NCI-H2196 treated with DMSO at 0.1 percent for 48 hours (cell line): ENCODE results near the gene ZBTB16.
"Not testable (repeated sequence)": the region's sequence is repeated elsewhere in the genome, so short reads cannot be mapped to it uniquely, and the experiment has no call there.

Source experiments
- DNase-seq: peaks from one replicate; lab custom pipeline; 2025; ENCODE audit not compliant: unreplicated experiment; lab: John Stamatoyannopoulos, UW

The ZBTB16 gene

DNA sequence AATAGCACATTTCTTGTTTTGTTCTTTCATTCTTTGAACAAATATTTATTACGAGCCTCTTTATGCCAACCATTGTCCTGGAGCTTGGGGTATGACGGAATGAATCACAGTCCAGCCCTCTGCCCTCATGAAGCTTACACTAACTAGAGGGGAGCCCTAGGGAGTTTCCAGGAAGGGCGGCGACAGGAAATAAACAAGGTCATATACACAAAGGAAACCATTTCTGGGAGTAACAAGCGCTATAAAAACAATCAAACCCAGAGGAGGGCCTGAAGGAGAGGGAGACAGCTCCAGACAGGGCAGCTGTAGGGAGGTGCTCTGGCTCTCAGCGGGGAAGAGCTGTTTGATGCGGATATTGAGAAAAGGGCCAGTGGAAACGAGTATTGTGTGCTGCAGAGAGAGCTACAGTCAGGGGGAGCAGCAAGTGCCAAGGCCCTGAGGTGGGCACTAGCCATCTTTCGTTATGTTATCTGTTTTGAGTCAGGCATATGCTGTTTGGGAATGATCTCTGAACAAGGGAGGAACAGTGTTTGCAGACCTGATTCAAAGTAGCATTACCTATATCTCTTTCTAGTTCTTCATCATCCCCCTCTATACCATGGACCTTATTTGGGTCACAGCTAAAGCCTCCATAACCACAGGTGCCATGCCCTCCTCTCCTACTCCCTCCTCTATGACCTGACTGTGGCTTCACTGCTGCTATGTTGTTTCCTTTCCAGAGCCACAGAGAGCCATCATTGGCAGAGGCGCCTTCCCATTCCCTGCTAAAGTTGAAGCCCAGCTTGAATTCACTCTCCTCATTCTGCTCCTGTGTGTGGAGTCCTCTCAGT lies 15.3 kb upstream of the ZBTB16 start:
- no peak for DNase-seq

DNA sequence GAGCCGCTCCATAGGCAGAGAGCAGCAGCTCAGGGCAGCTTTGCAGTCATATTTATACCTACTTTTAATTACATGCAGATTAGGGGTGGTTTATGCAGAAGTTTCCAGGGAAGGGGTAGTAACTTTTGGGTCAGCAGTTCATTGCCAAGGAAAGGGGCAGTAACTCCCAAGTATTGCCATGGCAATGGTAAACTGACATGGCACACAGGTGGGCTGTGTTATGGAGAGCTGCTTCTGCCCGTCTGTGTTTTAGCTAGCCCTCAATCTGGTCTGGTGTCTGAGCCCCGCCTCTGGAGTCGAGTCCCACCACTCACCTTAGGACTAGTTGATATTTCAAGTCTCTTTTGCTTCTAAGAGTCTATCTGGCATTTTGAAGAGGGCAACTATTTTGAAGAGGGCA lies 12.2 kb upstream of the ZBTB16 start:
- DNase-seq = no peak

DNA sequence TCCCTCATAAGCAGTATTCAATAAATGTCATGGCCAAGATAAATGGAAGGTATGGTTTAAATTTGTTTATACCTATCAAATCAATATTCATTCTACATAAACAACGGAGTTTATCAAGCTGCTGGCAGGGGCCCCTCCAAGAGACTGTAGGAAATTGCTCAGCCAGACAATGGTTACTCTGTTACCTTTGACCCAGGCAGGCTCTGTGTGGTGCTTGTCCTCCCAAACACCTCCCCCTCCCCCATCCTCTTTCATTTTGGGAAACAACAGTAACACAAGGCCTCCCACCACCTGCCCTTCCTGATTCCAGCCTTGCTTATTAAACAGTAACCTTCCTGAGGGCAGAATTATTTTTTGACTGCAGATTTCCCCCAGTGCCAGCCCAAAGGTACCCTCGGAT lies 10.5 kb upstream of the ZBTB16 start:
- DNase-seq = no peak

DNA sequence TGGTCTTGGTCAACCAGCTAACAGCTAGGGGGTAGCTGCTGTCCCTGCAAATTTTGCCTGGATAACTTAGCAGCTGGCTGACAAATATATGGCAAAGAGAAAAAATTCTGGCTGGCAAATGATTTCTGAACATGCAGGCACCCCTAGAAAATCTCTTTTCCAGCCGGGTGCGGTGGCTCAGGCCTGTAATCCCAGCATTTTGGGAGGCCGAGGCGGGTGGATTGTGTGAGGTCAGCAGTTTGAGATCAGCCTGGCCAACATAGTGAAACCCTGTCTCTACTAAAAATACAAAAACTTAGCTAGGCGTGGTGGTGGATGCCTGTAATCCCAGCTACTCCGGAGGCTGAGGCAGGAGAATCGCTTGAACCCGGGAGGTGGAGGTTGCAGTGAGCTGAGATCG lies 9.7 kb upstream of the ZBTB16 start:
- DNase-seq = not testable (repeated sequence)

DNA sequence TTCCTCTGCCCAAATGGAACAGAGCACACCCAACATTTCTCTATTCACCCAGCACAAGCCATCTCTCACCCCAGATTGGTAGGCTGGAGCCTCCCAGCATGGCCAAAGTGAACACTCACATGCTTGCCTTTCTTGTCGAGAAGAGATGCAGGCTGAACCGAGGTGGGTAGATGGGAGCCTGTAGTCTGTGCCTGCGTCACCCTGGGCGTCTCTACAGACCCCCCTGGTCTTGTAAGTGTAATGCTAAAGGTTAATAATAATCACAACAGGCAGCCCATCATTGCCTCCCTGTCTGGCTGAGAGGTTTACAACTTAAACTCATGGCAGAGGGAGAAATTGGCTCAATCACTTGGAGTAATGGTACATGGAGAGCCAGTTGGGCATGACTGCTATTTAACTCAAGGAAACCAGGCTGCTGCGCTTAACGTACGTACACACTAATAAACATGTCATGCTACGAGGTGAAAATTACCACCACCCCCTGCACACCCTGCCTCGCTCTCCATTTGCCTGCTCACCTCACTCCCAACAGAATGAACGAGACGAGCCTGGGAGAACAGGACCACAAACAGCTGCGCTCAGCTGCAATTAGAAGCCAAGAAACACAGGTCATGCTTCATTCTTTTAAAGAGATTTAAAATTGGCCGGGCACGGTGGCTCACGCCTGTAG lies 9.1 kb upstream of the ZBTB16 start:
- DNase-seq = no peak

DNA sequence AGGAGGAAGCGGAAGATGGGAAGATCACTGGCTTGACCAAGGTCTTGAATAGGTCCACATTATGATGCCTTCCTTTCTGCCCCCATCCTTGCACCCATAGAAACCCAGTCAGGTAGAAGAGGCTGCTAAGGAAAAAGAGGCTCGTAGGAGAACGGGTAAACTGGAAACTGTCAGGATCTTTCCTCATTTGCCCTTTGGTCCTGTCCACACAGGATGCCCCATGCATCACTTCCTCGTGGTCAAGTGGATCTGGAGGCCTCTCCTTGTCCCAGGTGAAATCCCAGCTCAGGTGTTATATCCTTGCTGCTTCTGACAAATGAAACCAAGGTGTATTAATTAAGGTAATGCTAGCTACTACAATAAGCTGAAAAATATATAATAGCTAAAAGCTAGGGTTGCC lies 8.0 kb upstream of the ZBTB16 start:
- DNase-seq = no peak

DNA sequence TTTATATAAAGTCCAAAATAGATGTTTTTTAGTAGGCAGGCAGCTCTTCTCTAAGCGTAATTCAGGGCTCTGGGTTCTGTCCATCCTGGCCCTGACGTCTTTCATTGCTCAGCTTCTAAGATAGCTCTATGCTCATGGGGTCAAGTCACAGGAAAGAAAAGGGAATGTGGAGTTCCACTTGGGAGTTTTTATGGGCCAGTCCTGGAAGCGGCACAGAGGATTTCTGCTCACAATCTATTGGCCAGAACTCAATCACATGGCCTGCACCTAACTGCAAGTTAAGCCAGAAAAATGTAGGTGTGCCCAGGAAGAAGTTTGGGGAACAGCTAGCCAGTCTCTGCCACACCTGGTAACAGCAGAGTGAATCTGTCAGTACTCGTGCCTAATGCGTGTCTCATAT lies 7.4 kb upstream of the ZBTB16 start:
- DNase-seq = no peak

DNA sequence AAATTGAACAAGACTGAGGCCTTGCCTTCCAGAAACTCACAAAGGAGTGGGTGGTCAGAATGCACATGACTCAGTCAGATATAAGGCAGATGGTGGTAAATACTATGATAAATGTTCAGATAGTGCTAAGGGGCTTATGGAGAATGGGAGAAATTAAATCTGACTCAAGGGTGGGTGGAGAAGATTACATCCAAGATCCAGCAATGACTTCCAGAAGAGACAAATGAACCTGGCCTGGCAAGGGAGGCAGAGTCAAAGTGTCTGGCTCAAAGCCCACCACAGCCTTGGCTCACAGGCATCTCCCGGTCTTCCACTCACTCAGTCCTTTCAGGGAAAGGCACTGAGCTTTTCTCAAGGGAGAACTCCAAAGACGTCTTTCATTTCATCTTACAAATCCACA lies 6.1 kb upstream of the ZBTB16 start:
- DNase-seq = no peak

DNA sequence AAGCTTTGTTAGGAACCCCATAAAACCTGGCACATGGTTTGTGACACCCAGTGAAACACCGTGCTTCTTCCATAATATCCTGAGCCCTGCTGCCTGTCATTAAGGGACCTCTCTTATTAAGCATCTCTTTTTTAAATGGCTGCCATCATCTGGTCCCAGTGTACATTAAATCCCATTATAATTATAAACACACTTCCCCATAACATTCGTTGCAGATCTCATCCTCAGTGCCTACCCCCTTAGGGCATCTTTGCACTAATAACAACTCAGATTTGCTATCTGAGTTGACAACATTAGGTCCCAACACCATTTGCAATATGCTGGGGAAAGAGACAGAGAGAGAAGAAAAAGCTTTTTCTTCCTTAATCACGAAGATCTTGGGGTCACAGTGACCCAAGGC lies 4.7 kb upstream of the ZBTB16 start:
- DNase-seq = no peak

DNA sequence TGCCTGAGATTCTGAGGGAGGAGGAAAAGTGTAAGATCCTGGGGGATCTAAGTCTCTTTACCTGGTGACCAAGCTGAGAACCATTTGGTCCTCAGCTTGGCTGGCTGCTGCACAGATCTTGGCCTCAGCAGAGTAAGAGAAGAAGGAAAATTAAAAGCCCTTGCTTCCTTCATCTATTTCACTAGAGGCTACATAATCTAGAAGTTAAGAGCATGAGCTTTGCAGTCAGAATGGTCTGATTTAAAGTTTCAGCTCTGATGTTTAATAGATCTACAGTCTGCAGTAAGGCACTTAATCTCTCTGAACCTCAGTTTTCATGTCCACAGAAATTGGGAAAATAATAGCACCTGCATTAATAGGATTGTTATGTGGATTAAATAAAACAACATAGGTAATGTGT lies 3.1 kb upstream of the ZBTB16 start:
- no peak for DNase-seq

DNA sequence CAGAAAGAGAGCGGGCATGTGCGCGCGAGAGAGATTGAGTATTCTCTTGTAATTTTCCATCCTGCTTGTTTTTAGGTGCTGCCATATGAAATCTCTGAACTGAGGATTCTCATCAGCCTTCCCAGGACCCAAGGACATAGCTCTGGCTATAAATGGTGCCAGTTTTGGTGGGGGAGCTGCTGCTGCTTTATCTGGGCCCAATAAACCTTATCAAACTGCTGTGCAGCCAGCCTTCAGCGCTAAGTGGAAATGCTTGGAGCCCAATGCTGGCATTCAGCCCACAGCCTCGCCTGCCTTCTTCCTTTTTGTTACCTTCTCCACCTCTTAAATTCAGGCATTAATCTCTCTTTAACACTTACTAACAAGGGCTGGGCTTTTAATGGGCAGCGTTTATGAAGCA lies 2.4 kb upstream of the ZBTB16 start:
- DNase-seq = no peak

DNA sequence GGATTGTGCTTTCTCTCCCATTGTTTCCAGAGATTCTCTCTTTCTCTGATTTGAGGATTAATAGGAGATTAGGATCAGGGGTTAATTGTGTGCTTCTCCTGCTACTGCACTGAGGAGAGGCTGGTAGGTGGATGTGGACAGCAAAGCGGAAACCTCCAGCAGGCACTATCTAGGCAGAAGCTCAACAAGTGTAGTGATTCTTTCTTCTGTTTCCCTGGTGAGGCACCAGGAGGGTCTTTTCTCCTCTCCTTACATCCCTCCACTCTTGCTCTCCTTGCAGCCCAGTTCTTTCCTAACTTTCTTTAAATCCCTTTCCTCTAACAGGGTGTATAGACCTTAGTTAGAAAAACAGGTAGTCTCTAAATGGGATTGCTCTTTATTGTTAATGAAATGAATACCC lies 1.9 kb upstream of the ZBTB16 start:
- DNase-seq = no peak

DNA sequence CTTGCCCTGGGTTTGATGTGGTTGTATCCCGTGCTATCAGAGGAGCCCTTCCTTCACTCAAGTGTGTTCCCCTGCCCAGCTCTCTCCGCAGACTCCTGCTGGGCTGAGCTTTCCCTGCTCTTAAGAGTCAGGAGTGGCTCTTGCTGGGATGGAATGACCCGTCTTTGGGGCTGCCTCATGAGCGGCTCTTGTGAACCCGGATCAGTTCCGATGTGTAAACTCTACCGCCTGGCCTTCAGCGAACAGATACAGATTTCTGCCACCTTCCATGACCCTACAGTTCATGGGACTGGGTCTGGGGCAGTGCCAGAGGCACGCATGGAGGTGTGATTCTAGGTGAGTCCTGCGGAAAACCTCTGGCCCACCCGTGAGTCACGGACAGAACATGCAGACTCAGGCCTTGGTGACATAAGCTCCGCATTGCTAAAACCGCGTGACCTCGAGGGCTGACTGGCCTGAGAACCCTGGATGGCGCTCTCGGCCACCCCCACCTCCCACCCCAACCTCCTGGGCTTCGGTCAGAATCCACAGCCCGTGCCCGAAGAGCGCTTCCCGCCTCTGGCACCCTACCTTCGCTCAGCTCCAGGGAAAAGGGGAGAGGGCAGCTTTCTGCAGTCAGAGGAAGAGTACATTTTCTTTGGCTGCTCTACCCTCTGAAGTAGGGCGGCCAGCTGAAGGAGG lies 1.3 kb upstream of the ZBTB16 start:
- DNase-seq = no peak

DNA sequence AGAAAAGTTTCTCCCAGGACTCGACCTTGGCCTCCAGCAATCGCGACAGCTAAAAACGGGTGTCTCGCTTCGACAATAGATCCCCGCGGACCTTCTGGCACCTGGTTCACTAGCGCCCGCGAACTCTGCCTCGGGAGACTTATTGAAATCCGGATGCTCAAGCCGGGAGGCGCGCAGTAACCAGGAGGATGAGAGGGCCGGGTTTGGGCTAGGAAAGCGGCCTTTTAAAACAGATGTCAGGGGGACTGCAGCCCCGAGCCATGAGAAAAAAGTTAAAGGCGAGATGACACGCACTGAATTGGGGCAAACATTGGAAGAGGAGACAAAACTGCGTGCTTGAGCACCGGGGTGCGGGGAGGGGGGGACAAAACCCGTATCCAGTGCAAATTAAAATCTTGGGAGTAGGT lies 637 bp upstream of the ZBTB16 start:
- DNase-seq = no peak

DNA sequence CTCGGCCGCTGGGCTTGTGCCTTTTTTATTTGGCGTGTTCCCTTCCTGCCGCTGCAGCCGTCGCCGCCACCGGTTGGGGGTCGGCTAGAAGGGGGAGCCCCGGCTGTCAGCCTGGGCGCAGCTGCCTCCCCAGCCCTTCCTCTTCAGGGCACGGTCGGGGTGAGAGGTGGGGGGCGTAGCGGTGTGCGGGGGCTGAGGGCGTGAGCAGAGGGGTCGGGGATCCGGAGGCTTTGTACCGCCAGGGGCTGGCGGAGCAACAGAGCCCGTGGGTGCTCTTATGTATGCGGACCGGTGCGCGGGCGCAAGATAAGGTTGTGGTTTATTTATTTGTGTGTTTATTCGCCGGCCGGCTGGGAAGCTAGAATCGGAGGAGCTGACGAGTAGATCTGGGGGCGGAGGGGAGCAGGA lies 477 bp downstream of the ZBTB16 start:
- DNase-seq = no peak

DNA sequence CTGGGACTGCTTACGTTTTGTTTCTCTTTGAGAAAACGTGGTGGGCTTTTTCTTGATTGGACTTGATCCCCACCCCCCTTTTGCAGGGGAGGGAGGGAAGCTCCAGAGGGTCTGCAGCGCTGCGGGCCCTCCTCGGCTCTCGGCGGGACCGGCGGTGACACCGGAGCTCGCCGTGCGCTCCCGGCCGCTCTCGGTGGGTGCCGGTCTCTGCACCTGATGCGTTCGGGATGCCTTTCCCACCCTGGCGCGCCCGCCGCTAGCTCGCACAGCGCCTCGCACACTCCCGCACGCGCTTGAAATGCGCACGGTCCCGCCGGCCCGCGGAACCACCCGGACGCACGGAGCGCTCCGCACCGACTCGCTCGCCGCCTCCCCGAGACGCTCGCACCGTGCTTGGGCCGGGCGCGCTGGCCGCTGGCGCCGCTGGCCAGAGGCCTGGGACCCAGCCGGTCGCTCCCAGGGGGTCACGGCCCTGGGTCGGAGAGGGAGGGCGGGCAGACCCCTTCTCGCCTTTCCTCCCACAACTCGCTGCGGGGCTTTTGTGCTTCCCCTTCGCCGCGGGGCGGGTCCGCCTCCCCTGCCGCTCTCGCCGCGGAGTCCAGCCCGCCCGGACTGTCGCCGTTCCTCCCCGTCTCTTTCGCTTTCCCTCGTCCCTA lies 1.0 kb downstream of the ZBTB16 start:
- no peak for DNase-seq

DNA sequence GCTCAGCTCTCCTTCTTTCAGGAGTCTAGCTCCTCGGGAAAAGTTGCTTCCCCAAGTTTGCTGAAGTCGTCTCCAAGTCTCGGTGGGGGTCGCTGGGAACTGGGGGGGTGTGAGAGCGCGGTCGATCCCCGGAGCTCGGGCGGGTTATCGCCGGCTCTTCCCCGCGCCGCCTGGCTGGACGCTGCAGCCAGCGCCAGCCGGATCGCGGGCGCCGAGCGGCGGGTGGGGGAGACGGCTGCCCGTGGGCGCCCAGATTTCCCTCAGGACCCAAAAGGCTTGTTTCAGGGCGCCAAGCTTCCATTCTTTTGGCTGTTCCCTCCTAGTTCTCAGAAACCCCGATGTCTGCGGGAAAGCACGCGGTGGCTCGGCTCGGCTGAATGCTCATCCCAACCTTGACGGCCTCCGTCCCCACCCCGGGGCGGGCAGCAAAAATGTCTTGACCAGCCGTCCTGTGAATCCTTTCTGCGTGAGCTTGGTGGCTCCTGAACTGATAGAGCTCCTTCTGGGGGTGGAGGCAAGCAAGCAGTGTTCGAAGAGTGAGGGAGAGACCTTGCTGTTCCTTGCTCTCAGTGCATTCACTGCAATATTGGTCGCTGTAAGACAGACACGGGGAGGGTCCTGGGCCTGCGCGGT lies 1.7 kb downstream of the ZBTB16 start:
- DNase-seq = no peak

DNA sequence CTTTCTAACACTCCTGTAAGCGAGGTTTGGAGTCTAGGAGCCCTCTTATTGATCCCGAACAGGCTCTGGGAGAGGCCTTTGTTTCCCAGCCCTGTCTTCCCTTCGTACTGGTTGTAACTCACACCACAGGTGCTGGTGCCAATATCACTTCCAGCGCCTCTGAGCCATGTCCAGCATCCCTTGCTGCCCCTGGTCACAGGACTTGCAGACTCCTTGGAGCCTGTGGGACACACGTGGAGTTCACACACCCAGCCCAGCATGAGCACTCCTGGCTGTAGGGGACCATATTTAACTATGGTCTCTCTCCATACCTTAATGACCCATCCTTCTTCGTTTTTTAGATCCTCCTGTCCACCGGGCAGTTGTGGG lies 2.2 kb downstream of the ZBTB16 start:
- no peak for DNase-seq

DNA sequence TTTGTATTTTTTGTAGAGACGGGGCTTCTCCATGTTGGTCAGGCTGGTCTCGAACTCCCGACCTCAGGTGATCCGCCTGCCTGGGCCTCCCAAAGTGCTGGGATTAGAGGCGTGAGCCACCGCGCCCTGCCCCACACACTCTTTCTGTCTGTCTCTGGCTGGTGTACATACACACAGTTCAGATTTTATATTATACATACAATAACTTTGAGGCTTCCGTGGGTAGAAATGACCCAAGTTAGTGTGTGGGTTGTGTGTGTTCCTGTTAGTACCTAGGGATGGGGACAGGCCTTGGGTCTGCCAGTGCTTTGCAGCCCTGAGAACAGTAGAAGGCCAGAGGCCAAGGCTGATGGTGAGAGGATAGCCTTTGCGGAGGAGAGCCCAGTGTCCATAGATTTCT lies 2.8 kb downstream of the ZBTB16 start:
- no peak for DNase-seq

DNA sequence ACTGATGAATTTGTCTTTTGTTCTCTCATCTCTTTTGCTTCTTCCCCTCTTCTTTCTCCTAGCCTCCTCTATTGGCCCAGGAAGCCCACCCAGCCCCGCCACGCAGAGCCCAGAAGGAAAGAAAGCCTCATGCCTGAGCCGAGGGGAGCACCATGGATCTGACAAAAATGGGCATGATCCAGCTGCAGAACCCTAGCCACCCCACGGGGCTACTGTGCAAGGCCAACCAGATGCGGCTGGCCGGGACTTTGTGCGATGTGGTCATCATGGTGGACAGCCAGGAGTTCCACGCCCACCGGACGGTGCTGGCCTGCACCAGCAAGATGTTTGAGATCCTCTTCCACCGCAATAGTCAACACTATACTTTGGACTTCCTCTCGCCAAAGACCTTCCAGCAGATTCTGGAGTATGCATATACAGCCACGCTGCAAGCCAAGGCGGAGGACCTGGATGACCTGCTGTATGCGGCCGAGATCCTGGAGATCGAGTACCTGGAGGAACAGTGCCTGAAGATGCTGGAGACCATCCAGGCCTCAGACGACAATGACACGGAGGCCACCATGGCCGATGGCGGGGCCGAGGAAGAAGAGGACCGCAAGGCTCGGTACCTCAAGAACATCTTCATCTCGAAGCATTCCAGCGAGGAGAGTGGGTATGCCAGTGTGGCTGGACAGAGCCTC lies 3.8 kb downstream of the ZBTB16 start:
- no peak for DNase-seq

DNA sequence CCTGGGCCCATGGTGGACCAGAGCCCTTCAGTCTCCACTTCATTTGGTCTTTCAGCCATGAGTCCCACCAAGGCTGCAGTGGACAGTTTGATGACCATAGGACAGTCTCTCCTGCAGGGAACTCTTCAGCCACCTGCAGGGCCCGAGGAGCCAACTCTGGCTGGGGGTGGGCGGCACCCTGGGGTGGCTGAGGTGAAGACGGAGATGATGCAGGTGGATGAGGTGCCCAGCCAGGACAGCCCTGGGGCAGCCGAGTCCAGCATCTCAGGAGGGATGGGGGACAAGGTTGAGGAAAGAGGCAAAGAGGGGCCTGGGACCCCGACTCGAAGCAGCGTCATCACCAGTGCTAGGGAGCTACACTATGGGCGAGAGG lies 4.3 kb downstream of the ZBTB16 start:
- DNase-seq = no peak
